ENCODE results near the gene TMEM184A.

TMEM184A gene

GRCh38 chr7:1534330-1535099 lies 21.5 kb downstream of the TMEM184A start:
- H3K4me1 ChIP-seq (ENCODE audit: insufficient read depth, low read length): peaks cover 76% of the 10 kb centered on the region
- H3K4me3 ChIP-seq (ENCODE audit: low read length): no peak overlapping the region
- no peaks in the 10 kb centered on the region for H3K27me3 ChIP-seq (ENCODE audit: insufficient read depth, low read length)
- H2AFZ ChIP-seq (ENCODE audit: low read depth, low read length): no peak overlapping the region
- peaks cover 2% of the 10 kb centered on the region for H3K36me3 ChIP-seq (ENCODE audit: insufficient read depth, low read length)
- no peaks in the 10 kb centered on the region for H3K9me3 ChIP-seq (ENCODE audit: low read length)

DNA sequence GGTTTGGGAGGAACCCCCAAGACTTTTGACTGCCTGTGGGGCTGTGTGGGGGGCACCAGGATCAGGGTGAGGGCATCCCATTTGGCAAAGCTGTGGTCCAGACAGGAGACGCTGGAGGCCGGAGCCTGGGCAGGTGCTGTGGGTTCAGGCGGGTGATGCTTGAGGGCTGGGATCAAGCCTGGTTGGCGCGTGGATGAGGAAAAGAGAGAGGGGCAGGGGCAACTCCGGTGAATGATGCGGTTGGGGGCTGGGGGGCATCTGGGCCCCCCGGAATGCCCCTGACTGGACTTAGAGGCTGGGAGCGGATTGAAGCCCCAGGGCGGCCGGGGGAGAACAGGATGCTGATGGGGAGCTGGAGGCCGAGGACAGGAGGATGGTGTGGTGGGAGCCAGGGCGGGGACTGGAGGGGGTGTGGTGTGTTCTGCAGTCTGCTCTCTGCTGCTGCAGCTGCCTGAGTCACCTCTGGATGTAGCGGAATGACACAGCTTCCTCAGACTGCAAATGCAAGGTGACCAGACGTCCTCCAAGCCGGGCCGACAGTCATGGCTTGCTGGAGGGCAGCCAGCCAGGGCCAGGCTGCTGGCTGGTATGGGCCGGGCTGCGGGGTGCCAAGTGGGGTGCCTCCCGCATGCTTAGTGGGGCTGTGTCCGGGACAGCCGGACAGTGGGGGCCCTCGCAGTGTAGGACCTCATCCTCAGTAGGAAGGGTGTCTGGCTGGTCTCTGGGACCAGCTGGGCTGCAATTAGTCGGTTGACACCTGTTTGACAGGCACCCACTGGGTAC lies 22.3 kb downstream of the TMEM184A start:
- H3K9me3 ChIP-seq (ENCODE audit: low read length): no peaks in the 10 kb centered on the region
- H3K36me3 ChIP-seq (ENCODE audit: insufficient read depth, low read length): no peaks in the 10 kb centered on the region
- H2AFZ ChIP-seq (ENCODE audit: low read depth, low read length): no peak overlapping the region
- no peaks in the 10 kb centered on the region for H3K27me3 ChIP-seq (ENCODE audit: insufficient read depth, low read length)
- peaks cover 70% of the 10 kb centered on the region for H3K4me1 ChIP-seq (ENCODE audit: insufficient read depth, low read length)
- H3K4me3 ChIP-seq (ENCODE audit: low read length): no peak overlapping the region

GRCh38 chr7:1533255-1533546 lies 22.8 kb downstream of the TMEM184A start:
- Histone ChIP-seq H3K4me1 (ENCODE audit: insufficient read depth, low read length) (peaks cover 64% of the 10 kb centered on the region), H3K27me3 (ENCODE audit: insufficient read depth, low read length) (no peaks in the 10 kb centered on the region), H3K36me3 (ENCODE audit: insufficient read depth, low read length) (no peaks in the 10 kb centered on the region), H2AFZ (ENCODE audit: low read depth, low read length) (no peak overlapping the region), H3K4me3 (ENCODE audit: low read length) (no peak overlapping the region), H3K9me3 (ENCODE audit: low read length) (no peaks in the 10 kb centered on the region)

DNA sequence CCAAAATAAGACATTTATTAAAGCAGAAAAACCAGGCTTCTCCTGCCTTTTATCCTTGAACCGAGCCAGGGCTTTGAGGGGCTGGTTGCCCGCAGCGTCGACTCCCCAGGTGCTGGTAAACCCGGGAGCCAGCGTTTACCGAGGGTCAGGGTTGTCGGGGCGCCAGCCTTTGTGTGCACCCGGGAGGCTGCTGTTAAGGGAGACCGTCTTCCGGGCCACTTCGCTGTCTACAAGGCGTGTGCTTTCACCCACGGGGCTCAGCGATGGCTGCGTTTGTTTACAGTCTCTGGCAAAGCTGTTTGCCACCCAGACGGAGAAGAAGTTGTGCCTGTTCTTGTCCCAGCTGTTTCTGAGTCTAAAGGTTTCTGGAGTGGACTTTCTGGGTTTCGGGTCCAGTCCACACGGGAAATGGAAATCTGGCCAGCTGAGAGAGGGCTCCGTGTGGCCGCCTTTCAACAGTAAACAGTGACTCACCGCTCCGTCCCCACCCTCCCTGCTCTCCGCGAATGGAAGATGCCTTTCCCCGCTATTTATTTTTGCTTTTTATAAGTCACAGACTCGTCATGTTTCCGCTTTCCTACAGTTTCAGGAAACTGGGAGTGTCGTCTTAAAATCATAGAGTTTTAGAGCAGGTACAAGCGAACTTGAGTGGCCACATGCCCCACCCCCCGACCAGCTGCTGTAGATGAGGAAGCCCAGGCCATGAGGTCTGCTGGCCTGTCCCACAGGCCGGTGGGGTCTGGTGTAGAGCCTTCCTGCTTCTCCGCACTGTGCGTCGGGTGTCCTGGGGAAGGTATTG lies 23.4 kb downstream of the TMEM184A start:
- Histone ChIP-seq H3K4me1 (ENCODE audit: insufficient read depth, low read length) (peaks cover 59% of the 10 kb centered on the region), H2AFZ (ENCODE audit: low read depth, low read length) (no peak overlapping the region), H3K27me3 (ENCODE audit: insufficient read depth, low read length) (no peaks in the 10 kb centered on the region), H3K36me3 (ENCODE audit: insufficient read depth, low read length) (no peaks in the 10 kb centered on the region), H3K9me3 (ENCODE audit: low read length) (no peaks in the 10 kb centered on the region), H3K4me3 (ENCODE audit: low read length) (peak overlapping the region; percentile 47)

DNA sequence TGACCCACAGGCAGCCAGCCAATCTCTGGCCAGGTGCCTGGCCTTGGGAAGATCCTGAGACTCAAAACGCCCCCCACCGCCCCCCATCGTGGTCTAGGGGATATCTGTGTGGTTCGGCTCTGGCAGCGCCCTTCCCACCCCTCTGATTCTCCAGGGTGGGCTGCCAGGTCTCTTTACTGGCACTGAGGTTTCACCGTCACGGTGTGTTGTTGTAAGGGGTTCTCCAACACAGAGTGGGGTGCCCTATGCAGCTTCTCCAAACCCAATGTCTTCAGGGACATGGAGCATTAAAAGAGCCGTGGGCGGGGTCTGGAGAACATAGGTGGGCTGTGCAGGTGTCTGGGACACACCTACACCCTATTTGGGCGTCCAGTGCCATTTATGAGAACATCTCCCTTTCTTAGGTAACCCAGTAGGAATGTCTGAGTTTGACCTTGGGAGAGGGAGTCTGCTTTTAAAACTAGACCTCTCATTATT lies 24.0 kb downstream of the TMEM184A start:
- peaks cover 52% of the 10 kb centered on the region for H3K4me1 ChIP-seq (ENCODE audit: insufficient read depth, low read length)
- no peaks in the 10 kb centered on the region for H3K9me3 ChIP-seq (ENCODE audit: low read length)
- H3K27me3 ChIP-seq (ENCODE audit: insufficient read depth, low read length): peaks cover under 1% of the 10 kb centered on the region
- H3K36me3 ChIP-seq (ENCODE audit: insufficient read depth, low read length): no peaks in the 10 kb centered on the region
- H2AFZ ChIP-seq (ENCODE audit: low read depth, low read length): no peak overlapping the region
- peak overlapping the region; percentile 47 for H3K4me3 ChIP-seq (ENCODE audit: low read length)

DNA sequence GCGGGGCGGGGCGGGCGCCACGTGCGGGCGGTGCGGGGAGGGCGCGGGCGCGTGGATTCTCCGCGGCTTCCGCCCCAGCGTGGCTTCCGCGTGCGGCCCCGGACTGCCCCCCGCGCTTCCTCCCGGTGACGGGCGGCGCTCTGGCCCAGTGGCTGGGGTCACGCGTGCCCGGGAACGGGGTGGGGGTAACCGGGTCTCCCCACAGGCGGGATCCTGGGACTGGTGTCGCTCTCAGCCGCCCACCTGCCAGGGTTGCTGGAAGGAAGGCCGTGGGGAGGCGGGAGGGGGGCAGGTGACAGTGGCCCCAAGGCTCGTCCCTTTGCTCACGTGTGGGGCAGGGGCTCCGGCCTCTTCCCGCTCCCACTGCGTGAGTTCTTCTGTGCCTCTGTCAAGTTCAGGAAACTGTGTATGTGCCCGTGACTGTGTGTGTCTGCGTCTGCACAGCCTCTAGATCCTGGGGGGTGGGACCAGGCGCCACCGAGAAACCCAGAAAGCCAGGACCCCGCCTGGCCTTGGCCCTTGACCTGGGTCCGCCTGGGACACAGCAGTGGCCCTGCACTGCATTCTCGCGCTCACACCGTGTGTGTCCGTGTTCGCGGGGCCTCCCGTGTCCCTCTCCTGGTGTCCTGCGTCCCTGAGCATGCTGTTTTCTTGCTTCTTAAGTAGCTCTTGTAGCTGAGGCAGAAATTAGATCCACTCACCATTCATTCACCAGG lies 24.6 kb downstream of the TMEM184A start:
- H3K9me3 ChIP-seq (ENCODE audit: low read length): no peaks in the 10 kb centered on the region
- H2AFZ ChIP-seq (ENCODE audit: low read depth, low read length): no peak overlapping the region
- peak overlapping the region; percentile 47 for H3K4me3 ChIP-seq (ENCODE audit: low read length)
- peaks cover 46% of the 10 kb centered on the region for H3K4me1 ChIP-seq (ENCODE audit: insufficient read depth, low read length)
- H3K36me3 ChIP-seq (ENCODE audit: insufficient read depth, low read length): no peaks in the 10 kb centered on the region
- peaks cover 6% of the 10 kb centered on the region for H3K27me3 ChIP-seq (ENCODE audit: insufficient read depth, low read length)

DNA sequence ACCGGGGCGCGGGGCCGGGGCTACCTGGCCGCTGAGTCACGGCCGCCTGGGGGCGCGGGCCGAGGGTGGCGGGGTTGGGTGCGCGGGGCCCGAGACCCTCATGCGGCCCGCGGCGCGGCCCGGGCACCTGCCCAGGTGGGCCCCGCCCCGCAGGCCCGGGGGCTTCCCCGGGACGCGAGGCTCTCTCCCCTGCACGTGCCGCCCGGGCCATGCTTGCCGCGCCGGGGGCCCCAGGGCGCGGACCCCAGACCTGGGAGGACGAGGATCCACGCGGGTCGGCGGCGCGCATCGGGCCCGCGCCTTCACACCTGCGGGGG lies 25.1 kb downstream of the TMEM184A start:
- H2AFZ ChIP-seq (ENCODE audit: low read depth, low read length): no peak overlapping the region
- peaks cover 41% of the 10 kb centered on the region for H3K4me1 ChIP-seq (ENCODE audit: insufficient read depth, low read length)
- no peaks in the 10 kb centered on the region for H3K36me3 ChIP-seq (ENCODE audit: insufficient read depth, low read length)
- H3K4me3 ChIP-seq (ENCODE audit: low read length): peak overlapping the region; percentile 47
- peaks cover 7% of the 10 kb centered on the region for H3K27me3 ChIP-seq (ENCODE audit: insufficient read depth, low read length)
- H3K9me3 ChIP-seq (ENCODE audit: low read length): no peaks in the 10 kb centered on the region

DNA sequence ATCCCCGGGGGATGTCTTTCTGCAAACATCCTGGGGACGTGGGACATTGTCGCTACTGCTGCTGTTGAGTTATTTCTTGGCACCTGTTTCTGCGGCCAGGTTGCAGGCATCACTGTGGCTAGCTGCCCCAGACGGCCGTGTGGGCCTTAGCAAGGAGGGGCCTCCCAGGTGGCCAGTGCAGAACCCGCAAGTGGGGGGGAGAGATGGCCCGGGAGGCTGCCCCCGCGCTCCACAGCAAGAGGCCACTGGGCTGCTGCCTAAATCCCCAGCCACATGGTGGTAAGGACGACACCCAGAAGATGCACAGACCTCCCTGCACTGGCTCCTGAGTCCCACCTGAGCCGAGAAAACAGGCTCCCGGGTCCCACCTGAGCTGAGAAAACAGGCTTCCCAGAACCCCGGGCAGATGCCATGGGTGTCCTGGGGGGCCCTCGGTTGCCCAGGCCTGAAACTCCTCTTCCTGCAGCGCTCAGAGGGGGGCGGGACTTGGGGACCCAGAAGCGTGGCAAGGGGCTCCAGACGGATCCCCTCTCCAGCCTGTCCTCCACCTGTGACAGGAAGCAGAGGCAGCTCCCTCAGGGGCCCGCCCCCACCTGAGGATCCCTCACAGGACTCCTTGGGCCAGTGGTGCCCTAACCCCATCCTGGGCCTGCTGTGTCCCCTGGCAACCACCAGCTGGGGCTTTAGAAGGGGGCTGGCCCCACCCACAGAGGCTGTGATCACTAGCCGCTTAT lies 26.5 kb downstream of the TMEM184A start:
- Histone ChIP-seq H3K36me3 (ENCODE audit: insufficient read depth, low read length) (no peaks in the 10 kb centered on the region), H2AFZ (ENCODE audit: low read depth, low read length) (no peak overlapping the region), H3K27me3 (ENCODE audit: insufficient read depth, low read length) (peaks cover 7% of the 10 kb centered on the region), H3K4me1 (ENCODE audit: insufficient read depth, low read length) (peaks cover 33% of the 10 kb centered on the region), H3K4me3 (ENCODE audit: low read length) (peak overlapping the region; percentile 59), H3K9me3 (ENCODE audit: low read length) (no peaks in the 10 kb centered on the region)

GRCh38 chr7:1526271-1526754 lies 29.7 kb downstream of the TMEM184A start:
- Histone ChIP-seq H3K36me3 (ENCODE audit: insufficient read depth, low read length) (no peaks in the 10 kb centered on the region), H2AFZ (ENCODE audit: low read depth, low read length) (no peak overlapping the region), H3K9me3 (ENCODE audit: low read length) (no peaks in the 10 kb centered on the region), H3K27me3 (ENCODE audit: insufficient read depth, low read length) (peaks cover 16% of the 10 kb centered on the region), H3K4me1 (ENCODE audit: insufficient read depth, low read length) (peaks cover under 1% of the 10 kb centered on the region), H3K4me3 (ENCODE audit: low read length) (no peak overlapping the region)

- H3K9me3 ChIP-seq (ENCODE audit: low read length): no peaks in the 10 kb centered on the region
- H3K4me1 ChIP-seq (ENCODE audit: insufficient read depth, low read length): peaks cover 3% of the 10 kb centered on the region
- no peaks in the 10 kb centered on the region for H3K36me3 ChIP-seq (ENCODE audit: insufficient read depth, low read length)
- no peak overlapping the region for H3K4me3 ChIP-seq (ENCODE audit: low read length)
- peaks cover 16% of the 10 kb centered on the region for H3K27me3 ChIP-seq (ENCODE audit: insufficient read depth, low read length)
- H2AFZ ChIP-seq (ENCODE audit: low read depth, low read length): no peak overlapping the region
These were observed 30.6 kb downstream of the TMEM184A start for GRCh38 chr7:1525409-1525808.

DNA sequence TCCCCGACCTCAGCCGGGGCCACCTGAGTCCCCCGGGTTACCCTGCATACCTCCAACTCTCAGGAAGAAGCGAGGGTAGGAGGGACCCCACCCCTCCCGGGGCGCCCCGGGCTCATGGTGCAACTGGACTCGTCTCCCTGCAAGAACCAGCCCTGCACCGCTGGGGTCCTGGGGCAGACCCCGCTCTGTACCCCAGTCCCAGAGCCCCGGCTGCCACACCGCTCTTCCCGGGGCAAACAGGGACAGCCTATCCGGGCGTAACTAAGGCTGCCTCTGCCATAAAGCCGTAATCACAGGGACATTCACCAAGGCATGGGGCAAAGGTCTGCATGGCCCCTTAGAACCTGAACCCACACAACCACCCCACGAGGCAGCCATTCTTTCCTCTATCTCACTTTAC lies 32.2 kb downstream of the TMEM184A start:
- Histone ChIP-seq H3K9me3 (ENCODE audit: low read length) (peaks cover 5% of the 10 kb centered on the region), H2AFZ (ENCODE audit: low read depth, low read length) (no peak overlapping the region), H3K36me3 (ENCODE audit: insufficient read depth, low read length) (no peaks in the 10 kb centered on the region), H3K4me1 (ENCODE audit: insufficient read depth, low read length) (peaks cover 6% of the 10 kb centered on the region), H3K27me3 (ENCODE audit: insufficient read depth, low read length) (peaks cover 16% of the 10 kb centered on the region), H3K4me3 (ENCODE audit: low read length) (no peak overlapping the region)

GRCh38 chr7:1523208-1523607 lies 32.8 kb downstream of the TMEM184A start:
- Histone ChIP-seq H3K27me3 (ENCODE audit: insufficient read depth, low read length) (peaks cover 16% of the 10 kb centered on the region), H2AFZ (ENCODE audit: low read depth, low read length) (no peak overlapping the region), H3K9me3 (ENCODE audit: low read length) (peaks cover 8% of the 10 kb centered on the region), H3K36me3 (ENCODE audit: insufficient read depth, low read length) (no peaks in the 10 kb centered on the region), H3K4me3 (ENCODE audit: low read length) (no peak overlapping the region), H3K4me1 (ENCODE audit: insufficient read depth, low read length) (peaks cover 6% of the 10 kb centered on the region)
